Epithelial cell of proximal tubule (primary cell): ENCODE results near the gene FBXL13. TPM values are rescaled to one million over a fixed set of nuclear protein-coding genes. Genes with fewer than 3 reads are reported as not detected.
"Not testable (repeated sequence)": the region's sequence is repeated elsewhere in the genome, so short reads cannot be mapped to it uniquely, and the experiment has no call there.

ENCODE experiments used
- DNase-seq: peaks from one replicate; pipeline ENCODE4 v3.0.0-alpha.2; 2011; ENCODE audit warnings: low read depth
- H3K4me3 ChIP-seq: 2 replicates; pipeline ENCODE4 v1.5.1; 2011; ENCODE audit warnings: low read depth, mild to moderate bottlenecking, low read length
- CTCF ChIP-seq: conservative IDR thresholded peaks from 2 replicates; pipeline ENCODE4 v1.5.1; 2012; ENCODE audit warnings: low read depth, mild to moderate bottlenecking, low read length
- total RNA-seq: library from RNA; depleted of rRNA; stranded (reverse); fragments of >200 nt; gene quantifications from 2 replicates; pipeline ENCODE4 v1.2.3, GENCODE V29; 2015

FBXL13 gene
- total RNA-seq, 1 donor from 2014 or later, result 1.6 TPM

GRCh38 chr7:103025341-103025740, 49.3 kb downstream of the FBXL13 start:
- no peak for TF ChIP-seq CTCF
- H3K4me3 ChIP-seq, result no peak overlapping the region
- no peak for DNase-seq

GRCh38 chr7:103023578-103023977, 51.0 kb downstream of the FBXL13 start:
- not testable (repeated sequence) for DNase-seq, H3K4me3 ChIP-seq

GRCh38 chr7:103021490-103021889, 53.1 kb downstream of the FBXL13 start:
- not testable (repeated sequence) for H3K4me3 ChIP-seq, DNase-seq

- DNase-seq, H3K4me3 ChIP-seq: not testable (repeated sequence)
These were observed 53.7 kb downstream of the FBXL13 start for GRCh38 chr7:103020876-103021275.

GRCh38 chr7:103018295-103018694, 56.3 kb downstream of the FBXL13 start:
- not testable (repeated sequence) for H3K4me3 ChIP-seq, DNase-seq

- no peak for DNase-seq
- no peak for TF ChIP-seq CTCF
- H3K4me3 ChIP-seq, result no peak overlapping the region
These were observed 62.9 kb downstream of the FBXL13 start for GRCh38 chr7:103011650-103012049.

GRCh38 chr7:103010211-103010610, 64.4 kb downstream of the FBXL13 start:
- DNase-seq, result no peak
- no peak for TF ChIP-seq CTCF
- H3K4me3 ChIP-seq, result no peak overlapping the region

- DNase-seq, result no peak
- H3K4me3 ChIP-seq, result no peak overlapping the region
- no peak for TF ChIP-seq CTCF
These were observed 65.0 kb downstream of the FBXL13 start for GRCh38 chr7:103009466-103010185.

GRCh38 chr7:103003004-103003403, 71.6 kb downstream of the FBXL13 start:
- DNase-seq, result no peak
- no peak overlapping the region for H3K4me3 ChIP-seq
- TF ChIP-seq CTCF, result no peak
